Ishikawa (cell line): ENCODE data around the gene CACNA2D3.

Experiments used
- CEBPB ChIP-seq: IDR thresholded peaks from 2 replicates; pipeline ENCODE4 v1.6.1; 2012
- CREB1 ChIP-seq: IDR thresholded peaks from 2 replicates; pipeline ENCODE4 v1.6.1; 2012; ENCODE audit warnings: low read depth
- EGR1 ChIP-seq: IDR thresholded peaks from 2 replicates; pipeline ENCODE4 v1.6.1; 2012
- EP300 ChIP-seq: IDR thresholded peaks from 2 replicates; pipeline ENCODE4 v1.6.1; 2012; ENCODE audit warnings: borderline replicate concordance
- FOXM1 ChIP-seq: IDR thresholded peaks from 2 replicates; pipeline ENCODE4 v1.6.1; 2012; ENCODE audit warnings: low read depth, borderline replicate concordance
- MAX ChIP-seq: IDR thresholded peaks from 2 replicates; pipeline ENCODE4 v1.6.1; 2012
- NFIC ChIP-seq: IDR thresholded peaks from 2 replicates; pipeline ENCODE4 v1.6.1; 2012
- RAD21 ChIP-seq: IDR thresholded peaks from 2 replicates; pipeline ENCODE4 v1.6.1; 2012; ENCODE audit warnings: low read depth
- REST ChIP-seq: IDR thresholded peaks from 2 replicates; pipeline ENCODE4 v1.6.1; 2012; ENCODE audit warnings: low read depth, mild to moderate bottlenecking
- TAF1 ChIP-seq: IDR thresholded peaks from 2 replicates; pipeline ENCODE4 v1.6.1; 2012; ENCODE audit warnings: low read depth, mild to moderate bottlenecking
- TCF12 ChIP-seq: IDR thresholded peaks from 2 replicates; pipeline ENCODE4 v1.6.1; 2012; ENCODE audit warnings: low read depth
- TEAD4 ChIP-seq: IDR thresholded peaks from 2 replicates; pipeline ENCODE4 v1.6.1; 2012
- USF1 ChIP-seq: IDR thresholded peaks from 2 replicates; pipeline ENCODE4 v1.6.1; 2012
- YY1 ChIP-seq: IDR thresholded peaks from 2 replicates; pipeline ENCODE4 v1.6.1; 2012; ENCODE audit warnings: low read depth
- ZBTB7A ChIP-seq: IDR thresholded peaks from 2 replicates; pipeline ENCODE4 v1.6.1; 2012; ENCODE audit warnings: low read depth

CACNA2D3 gene

GRCh38 chr3:54709785-54710184, 587.4 kb downstream of the CACNA2D3 start:
- TF ChIP-seq FOXM1 (no peak), MAX (no peak), TEAD4 (no peak), CREB1 (no peak), REST (no peak), TCF12 (no peak), EGR1 (no peak), ZBTB7A (no peak), EP300 (no peak), RAD21 (no peak), CEBPB (no peak), USF1 (no peak), TAF1 (no peak), NFIC (no peak)

- TF ChIP-seq FOXM1: no peak
- TF ChIP-seq RAD21: no peak
- TF ChIP-seq CREB1: no peak
- no peak for TF ChIP-seq REST
- TF ChIP-seq USF1: no peak
- TF ChIP-seq TCF12: no peak
- no peak for TF ChIP-seq EP300
- TF ChIP-seq TEAD4: no peak
- no peak for TF ChIP-seq MAX
- TF ChIP-seq TAF1: no peak
- TF ChIP-seq YY1: no peak
- TF ChIP-seq NFIC: no peak
- no peak for TF ChIP-seq ZBTB7A
- no peak for TF ChIP-seq EGR1
- no peak for TF ChIP-seq CEBPB
Observed at GRCh38 chr3:54710954-54711353, 588.6 kb downstream of the CACNA2D3 start.

- TF ChIP-seq CREB1 (no peak), USF1 (no peak), EGR1 (no peak), ZBTB7A (no peak), EP300 (no peak), TAF1 (no peak), FOXM1 (no peak), YY1 (no peak), REST (no peak), TCF12 (no peak), CEBPB (no peak), TEAD4 (no peak), NFIC (no peak)
Observed at GRCh38 chr3:54712539-54712938, 590.2 kb downstream of the CACNA2D3 start.

GRCh38 chr3:54713031-54713430, 590.7 kb downstream of the CACNA2D3 start:
- TF ChIP-seq ZBTB7A: no peak
- no peak for TF ChIP-seq TCF12
- TF ChIP-seq USF1: no peak
- TF ChIP-seq FOXM1: no peak
- TF ChIP-seq TEAD4: no peak
- no peak for TF ChIP-seq CEBPB
- no peak for TF ChIP-seq RAD21
- no peak for TF ChIP-seq NFIC
- no peak for TF ChIP-seq YY1
- no peak for TF ChIP-seq TAF1
